Progenitor cell of endocrine pancreas (in vitro differentiated cells): Measurements from ENCODE around the gene CBR1. TPM values are rescaled to one million over a fixed set of nuclear protein-coding genes. Genes with fewer than 3 reads are reported as not detected.

Source experiments
- DNase-seq: peaks from one replicate; pipeline ENCODE4 v3.0.0; 2021; ENCODE audit warnings: low spot score; ENCODE audit not compliant: unreplicated experiment
- H3K27ac Mint-ChIP-seq: 2 replicates; pipeline ENCODE4 v1.8.0; 2021; ENCODE audit warnings: mild to moderate bottlenecking, moderate library complexity, mixed read lengths
- H3K27me3 Mint-ChIP-seq: 2 replicates; pipeline ENCODE4 v1.8.0; 2021; ENCODE audit warnings: mixed read lengths
- H3K36me3 Mint-ChIP-seq: 2 replicates; pipeline ENCODE4 v1.8.0; 2022; ENCODE audit warnings: mixed read lengths; ENCODE audit not compliant: insufficient read depth
- H3K4me1 Mint-ChIP-seq: 2 replicates; pipeline ENCODE4 v1.8.0; 2021; ENCODE audit warnings: low read depth, mixed read lengths
- H3K4me3 Mint-ChIP-seq: 2 replicates; pipeline ENCODE4 v1.8.0; 2021; ENCODE audit warnings: low read depth, mild to moderate bottlenecking, moderate library complexity, mixed read lengths
- H3K9me3 Mint-ChIP-seq: 2 replicates; pipeline ENCODE4 v1.8.0; 2021; ENCODE audit warnings: low read depth, mixed read lengths
- total RNA-seq: library from RNA; stranded (reverse); gene quantifications from 2 replicates; pipeline ENCODE4 v1.2.1, GENCODE V29; 2021
- TF ChIP-seq, protein P1 (sequence below): fragments of 200-600 bp; sonication (generic); IDR thresholded peaks from one replicate; pipeline ENCODE4 v1.5.0; 2021; ENCODE audit warnings: antibody characterized with exemption, mild to moderate bottlenecking; ENCODE audit not compliant: unreplicated experiment

CBR1 gene
- total RNA-seq, 1 donor from 2014 or later, result 13.2 TPM

DNA sequence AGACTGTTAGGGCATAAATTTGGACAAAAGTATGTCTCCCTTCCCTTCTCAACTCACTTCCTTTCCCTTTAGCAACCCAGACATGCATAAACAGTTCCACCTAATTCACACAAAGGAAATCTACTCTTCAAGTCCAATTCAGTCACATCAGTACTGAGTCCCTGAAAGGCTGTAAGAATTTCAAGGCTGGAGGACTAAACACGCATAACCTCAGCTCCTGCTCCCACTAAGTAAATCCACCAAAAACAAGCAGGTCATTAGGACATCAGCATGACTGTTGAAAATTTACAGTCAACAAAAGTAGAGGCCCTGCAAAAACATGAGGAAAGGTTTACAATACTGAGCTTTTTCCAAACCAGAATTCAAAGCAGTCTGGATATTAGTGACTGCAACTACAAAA, 27.9 kb upstream of the CBR1 start:
- DNase-seq, result no peak
- TF ChIP-seq, protein P1, sequence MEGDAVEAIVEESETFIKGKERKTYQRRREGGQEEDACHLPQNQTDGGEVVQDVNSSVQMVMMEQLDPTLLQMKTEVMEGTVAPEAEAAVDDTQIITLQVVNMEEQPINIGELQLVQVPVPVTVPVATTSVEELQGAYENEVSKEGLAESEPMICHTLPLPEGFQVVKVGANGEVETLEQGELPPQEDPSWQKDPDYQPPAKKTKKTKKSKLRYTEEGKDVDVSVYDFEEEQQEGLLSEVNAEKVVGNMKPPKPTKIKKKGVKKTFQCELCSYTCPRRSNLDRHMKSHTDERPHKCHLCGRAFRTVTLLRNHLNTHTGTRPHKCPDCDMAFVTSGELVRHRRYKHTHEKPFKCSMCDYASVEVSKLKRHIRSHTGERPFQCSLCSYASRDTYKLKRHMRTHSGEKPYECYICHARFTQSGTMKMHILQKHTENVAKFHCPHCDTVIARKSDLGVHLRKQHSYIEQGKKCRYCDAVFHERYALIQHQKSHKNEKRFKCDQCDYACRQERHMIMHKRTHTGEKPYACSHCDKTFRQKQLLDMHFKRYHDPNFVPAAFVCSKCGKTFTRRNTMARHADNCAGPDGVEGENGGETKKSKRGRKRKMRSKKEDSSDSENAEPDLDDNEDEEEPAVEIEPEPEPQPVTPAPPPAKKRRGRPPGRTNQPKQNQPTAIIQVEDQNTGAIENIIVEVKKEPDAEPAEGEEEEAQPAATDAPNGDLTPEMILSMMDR, result no peak
- Mint-ChIP-seq H3K4me3 (no peak overlapping the region), H3K36me3 (peaks cover 40% of the 10 kb centered on the region), H3K4me1 (no peaks in the 10 kb centered on the region), H3K27me3 (no peaks in the 10 kb centered on the region), H3K9me3 (no peaks in the 10 kb centered on the region), H3K27ac (no peak overlapping the region)

DNA sequence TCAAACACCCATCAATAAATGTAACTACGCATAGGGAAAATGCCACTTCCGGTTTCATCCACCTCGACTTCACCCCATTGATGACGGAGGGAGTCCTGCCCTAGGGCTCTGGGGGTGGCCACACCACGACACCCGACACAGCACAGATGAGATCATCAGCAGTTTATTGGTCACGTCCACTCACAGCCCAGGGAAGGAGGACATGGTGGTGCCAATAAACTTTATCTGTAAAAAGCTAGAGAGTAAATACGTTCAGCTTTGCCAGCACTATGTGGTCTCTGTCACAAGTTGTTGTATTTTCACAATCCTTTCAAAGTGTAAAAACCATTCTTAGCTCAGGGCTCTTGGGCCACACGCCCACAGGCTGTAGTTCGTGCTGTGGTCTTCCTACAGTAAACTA, 25.8 kb upstream of the CBR1 start:
- H3K36me3 Mint-ChIP-seq, result peaks cover 38% of the 10 kb centered on the region

DNA sequence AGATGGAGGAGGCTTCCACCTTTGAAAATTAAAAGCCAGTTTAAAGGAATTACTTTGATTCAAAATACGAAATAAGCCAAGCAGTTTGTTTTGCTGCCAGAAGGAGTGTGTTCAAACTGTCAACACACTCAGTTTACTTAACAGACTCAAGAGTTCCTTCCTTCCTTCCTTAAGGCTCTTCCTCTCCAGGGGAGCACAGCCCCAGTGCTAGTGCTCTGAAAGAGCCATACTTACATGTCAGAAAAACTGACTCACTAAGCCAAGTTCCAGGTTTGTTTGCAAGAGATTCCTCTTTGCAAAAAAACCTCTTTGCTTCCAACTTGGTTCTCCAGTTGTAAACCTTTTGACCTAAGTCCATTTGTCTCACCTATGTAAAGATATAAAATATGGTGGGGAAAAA, 23.8 kb upstream of the CBR1 start:
- no peaks in the 10 kb centered on the region for H3K9me3 Mint-ChIP-seq
- TF ChIP-seq, protein P1, result no peak
- H3K27me3 Mint-ChIP-seq, result no peaks in the 10 kb centered on the region
- H3K4me3 Mint-ChIP-seq, result no peak overlapping the region
- no peaks in the 10 kb centered on the region for H3K4me1 Mint-ChIP-seq
- no peak overlapping the region for H3K27ac Mint-ChIP-seq
- H3K36me3 Mint-ChIP-seq, result peaks cover 41% of the 10 kb centered on the region
- DNase-seq, result no peak

More for the DNA sequence above, 25.8 kb upstream of the CBR1 start:
- Mint-ChIP-seq H3K4me3 (no peak overlapping the region), H3K27ac (no peak overlapping the region), H3K4me1 (no peaks in the 10 kb centered on the region), H3K9me3 (no peaks in the 10 kb centered on the region), H3K27me3 (no peaks in the 10 kb centered on the region)
- TF ChIP-seq, protein P1, result no peak
- DNase-seq, result no peak

DNA sequence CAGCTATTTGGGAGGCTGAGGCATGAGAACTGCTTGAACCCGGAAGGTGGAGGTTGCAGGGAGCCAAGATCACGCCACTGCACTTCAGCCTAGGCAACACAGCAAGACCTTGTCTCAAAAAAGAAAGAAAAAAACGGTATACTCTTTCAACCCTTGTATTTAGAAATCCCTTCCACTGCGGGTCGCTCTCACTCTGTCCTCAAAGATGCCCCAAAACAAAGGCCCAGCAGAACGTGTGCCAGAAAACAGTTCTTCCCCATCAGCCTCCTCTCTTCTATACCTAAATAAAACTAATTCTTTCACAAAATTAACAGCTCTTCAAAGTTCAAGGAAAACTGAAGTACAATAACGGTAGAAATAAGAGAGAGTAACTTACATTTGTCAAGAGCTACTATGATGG, 22.7 kb upstream of the CBR1 start:
- Mint-ChIP-seq H3K36me3 (peaks cover 41% of the 10 kb centered on the region), H3K9me3 (no peaks in the 10 kb centered on the region), H3K4me1 (no peaks in the 10 kb centered on the region), H3K27ac (no peak overlapping the region), H3K4me3 (no peak overlapping the region), H3K27me3 (no peaks in the 10 kb centered on the region)
- TF ChIP-seq, protein P1, result no peak
- DNase-seq, result no peak

DNA sequence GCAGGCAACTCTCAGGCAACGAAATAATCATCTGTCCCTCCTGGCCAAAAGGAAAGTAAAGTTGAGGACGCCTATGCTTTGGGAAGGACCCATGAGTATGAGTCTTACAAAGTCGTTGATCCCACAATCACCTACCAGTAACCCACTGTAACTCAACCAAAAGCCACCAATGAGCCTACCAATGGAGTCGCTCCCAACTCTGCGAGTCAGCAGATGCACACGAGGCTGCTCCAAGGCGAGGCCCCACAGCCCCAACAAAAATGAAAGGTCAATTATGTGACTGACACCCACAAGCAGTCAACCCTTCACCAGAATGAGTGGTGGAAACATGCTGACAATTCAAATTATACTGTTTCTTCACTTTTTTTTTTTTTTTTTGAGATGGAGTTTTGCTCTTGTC, 21.5 kb upstream of the CBR1 start:
- Mint-ChIP-seq H3K9me3 (no peaks in the 10 kb centered on the region), H3K27me3 (no peaks in the 10 kb centered on the region), H3K4me3 (no peak overlapping the region), H3K36me3 (peaks cover 38% of the 10 kb centered on the region), H3K4me1 (no peaks in the 10 kb centered on the region), H3K27ac (no peak overlapping the region)
- no peak for DNase-seq
- TF ChIP-seq, protein P1, result no peak
